NOMO-1 treated with DMSO at 0.1 percent for 48 hours (cell line): Measurements from ENCODE around the gene RAP1GAP.
"Not testable (repeated sequence)": the region's sequence is repeated elsewhere in the genome, so short reads cannot be mapped to it uniquely, and the experiment has no call there.

Experiments
- DNase-seq: peaks from one replicate; lab custom pipeline; 2025; ENCODE audit not compliant: unreplicated experiment; lab: John Stamatoyannopoulos, UW

RAP1GAP gene

DNA sequence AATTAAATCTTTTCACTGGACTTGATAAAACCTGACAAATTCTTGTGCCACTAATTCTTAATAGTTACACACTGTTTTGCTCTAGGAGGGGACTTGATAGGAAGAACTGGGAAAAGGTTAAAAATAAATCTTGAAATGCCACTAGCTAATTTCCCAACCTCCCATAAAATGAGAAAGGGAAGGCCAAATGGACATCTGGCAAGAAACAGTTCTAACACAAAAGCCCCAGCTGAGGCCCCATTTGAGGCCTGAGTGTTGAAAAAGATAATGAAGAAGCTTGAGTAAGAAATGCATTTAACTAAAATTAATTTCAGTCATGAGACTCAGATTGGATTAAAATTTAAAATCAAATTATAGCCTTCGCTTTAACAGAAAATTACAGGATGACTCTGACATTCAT, 11.2 kb upstream of the RAP1GAP start:
- DNase-seq, result no peak

DNA sequence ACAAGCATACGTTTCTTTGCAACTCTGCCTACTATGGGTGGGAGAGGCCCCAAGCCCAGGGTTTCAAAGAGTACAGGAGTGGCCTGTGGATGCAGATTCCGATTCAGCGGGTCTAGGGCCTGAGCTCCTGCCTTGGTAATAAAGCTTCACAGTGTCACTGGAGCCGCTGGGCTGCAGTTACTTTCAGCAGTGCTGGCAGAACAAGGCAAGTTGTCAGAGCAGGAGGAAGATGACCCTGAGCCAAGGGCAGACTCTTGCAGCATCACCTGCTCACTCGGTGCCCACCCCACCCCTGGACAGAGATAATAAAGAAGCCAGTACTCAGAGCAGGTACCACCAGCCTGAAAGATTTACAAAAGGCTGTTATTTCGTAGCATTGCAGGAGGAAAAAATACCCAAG, 8.0 kb upstream of the RAP1GAP start:
- DNase-seq, result no peak

DNA sequence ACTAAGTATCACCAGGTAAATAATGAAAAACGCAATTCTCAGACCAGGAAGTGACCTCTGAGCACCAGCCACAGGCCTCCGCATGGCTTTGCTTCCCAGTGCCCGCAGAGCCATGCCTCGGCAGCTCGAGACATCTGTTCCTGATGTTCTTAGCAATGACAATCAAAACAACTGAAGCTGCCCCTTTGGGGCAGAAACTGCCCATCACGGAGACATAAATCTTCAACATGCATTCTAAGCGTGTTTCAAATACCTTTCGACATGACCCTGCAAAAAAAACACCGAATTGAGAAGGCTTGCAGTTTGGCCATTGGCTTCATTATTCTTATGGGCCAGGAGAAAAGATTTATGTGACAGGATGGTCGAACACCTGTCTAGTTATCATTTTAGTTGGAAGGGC, 5.8 kb upstream of the RAP1GAP start:
- no peak for DNase-seq

DNA sequence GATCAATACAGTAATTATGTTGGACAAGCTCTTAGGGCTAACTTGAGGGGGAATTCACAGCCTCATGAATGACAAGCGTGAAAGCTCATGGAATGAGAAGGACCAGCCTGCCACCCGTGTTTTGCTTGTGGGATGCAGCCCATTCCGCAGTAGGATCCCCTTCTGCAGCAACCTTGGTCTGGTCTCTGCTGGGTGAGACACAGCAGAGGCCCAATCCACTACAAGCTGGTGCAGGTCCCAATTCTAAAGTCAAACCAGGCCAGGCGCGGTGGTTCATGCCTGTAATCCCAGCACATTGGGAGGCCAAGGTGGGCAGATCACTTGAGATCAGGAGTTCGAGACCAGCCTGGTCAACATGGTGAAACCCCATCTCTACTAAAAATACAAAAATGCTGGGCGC, 4.7 kb upstream of the RAP1GAP start:
- DNase-seq, result not testable (repeated sequence)

DNA sequence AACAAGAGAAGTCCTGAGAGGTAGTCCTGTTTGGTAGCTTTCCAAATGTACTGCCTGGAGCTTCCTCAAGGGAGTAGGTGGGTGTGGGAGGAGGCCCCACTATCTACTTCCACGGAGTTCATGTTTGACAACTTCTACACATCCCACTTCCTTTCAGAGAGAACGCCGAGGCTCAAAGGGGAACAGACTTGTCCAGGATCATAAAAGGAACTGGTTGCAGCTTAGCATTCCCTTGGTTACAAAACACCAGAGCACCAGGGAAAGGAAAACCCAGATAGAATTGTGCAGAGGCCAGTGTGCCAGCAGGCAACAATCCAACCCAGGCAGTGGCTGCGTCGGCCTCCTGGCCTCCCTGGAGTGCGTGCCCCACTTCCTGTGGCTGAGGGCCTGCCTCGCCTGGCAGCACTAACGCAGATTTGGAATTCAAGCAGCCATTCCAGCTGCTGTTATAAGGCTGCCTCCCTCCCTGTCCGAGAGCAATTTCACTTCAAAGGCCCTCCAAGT, 4.2 kb upstream of the RAP1GAP start:
- DNase-seq, result peak; percentile 25

DNA sequence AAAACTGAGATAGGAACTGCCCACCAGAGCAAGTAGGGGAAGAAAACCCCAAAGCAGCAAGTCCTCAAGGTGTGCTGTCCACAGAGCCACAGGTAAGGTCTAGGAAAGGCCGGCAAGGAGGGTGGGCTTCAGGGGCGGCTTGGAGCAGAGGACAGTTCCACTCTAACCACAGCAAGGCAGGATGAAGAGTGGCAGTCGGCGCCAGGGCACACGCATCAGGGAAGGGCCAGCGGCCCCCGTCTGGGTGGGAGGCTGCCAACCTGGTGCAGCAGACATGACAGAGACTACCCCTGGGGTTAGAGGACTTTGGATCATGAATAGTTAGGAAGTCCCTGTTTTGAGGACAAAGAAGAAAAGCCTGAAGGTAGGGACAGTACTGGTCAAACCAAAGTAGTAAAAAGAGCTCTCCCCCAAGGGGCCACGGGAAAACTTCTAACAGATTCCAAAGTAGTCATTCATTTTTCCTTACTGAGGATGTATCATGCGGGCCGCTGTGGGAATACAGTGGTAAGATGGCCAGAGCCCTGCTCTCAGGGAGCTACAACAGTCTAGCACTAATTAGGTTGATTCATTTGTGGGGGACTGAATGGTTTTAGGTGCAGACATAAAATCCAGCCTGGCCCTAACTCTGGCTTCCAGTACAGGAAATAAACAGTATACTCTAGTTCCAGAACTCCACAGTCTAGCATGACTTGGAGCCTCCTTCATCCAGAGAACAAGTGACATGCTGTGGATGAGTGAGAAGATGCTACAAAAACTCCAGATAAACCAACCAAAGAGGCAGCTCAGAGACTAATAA, 3.5 kb upstream of the RAP1GAP start:
- no peak for DNase-seq

DNA sequence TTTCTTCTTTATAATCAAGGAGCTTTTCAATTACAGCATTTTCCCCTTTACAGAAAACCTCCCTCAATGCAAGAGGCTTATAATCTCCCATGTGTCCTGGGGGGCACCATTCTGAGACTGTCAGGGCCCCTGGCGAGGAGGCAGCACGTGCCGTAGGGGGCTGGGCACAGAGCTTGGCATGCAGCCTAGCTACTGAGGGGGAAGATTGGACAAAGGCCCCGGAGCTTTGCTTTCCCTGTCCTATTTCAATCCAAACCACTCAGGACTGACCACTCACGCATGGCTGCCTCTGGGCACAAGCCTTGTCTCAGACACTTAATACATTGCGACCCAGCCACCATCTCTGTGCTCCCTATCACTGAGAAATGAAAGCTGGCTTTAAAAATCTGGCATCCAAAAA, 2.8 kb upstream of the RAP1GAP start:
- no peak for DNase-seq

DNA sequence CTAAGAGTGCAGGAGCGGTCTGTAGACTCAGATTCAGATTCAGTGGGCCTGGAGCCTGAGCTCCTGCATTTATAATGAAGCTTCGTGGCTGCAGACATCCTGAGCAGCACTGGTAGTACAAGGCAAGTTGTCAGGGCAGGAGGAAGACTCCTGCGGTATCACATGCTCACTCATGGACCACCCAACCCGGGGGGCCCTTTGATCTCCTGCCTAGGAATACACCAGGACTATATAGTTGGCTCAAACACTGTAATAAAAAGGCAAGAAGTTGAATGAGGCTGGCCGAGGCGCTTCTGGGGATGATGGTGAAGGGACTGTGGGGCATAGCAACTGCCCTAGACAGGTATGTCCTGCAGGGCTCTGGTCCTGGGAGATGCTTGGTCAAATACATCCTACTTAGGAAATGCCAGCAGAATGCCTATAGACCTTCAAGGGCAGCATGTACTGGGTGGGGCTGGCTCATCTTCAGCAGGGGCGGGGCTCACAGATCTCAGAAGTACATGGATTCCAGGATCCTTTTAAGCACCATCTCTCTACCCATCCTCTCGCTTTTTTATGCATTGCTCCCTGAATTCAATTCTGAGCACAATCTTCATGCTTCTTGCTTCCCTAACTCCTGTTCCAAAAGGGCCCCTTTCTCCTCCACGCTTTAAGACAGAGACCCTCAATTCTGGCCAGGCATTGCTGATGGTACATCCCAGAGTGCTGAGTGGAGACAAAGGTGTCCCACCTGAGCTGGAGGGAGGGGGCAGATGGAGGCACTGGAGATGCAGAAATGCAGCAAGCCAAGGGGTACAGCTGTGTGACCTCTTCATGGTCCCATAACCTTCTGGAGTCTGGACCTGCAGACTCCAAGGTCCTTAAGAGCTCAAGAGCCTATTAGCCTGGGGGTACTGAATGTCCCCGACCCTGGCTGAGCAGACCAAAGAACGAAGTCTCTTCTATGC, 2.1 kb upstream of the RAP1GAP start:
- DNase-seq, result no peak

DNA sequence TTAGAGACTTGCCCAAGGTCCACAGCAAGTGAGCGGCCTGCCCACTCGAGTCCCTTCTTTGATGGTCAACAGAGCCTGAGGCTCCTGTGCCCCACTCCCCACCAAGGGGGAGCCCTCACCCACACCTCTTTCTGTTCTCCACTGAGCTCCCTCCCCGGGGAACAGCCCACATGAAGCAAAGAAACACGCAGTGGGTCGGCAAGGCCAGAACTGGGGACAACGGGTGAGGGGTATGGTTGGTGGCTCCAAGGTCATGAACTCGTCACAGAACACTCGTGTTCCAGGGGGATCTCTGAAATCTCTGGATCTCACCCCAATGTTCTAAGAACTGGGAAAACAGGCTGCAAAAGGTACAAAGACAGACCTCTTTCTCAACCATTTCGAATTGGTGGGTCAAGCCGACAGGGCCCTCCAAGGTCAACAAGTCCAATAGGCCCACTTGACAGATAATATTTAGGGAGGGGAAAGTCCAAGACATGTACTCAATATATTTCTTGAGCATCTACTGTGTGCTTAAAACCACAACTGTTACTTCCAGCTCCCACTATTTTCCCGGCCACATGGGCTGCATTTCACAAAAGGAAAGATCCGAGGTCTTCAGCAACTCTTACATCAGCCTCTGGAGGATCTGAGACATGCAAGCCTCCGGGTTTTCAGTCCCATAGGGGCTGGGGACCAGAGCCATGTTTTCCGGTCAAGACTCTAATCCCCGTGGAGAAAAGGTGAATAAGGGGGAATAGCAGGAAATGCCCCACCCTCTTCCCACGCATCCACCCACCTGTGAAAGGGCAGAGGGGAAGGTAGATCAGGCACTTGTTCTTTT, 1.1 kb upstream of the RAP1GAP start:
- no peak for DNase-seq

DNA sequence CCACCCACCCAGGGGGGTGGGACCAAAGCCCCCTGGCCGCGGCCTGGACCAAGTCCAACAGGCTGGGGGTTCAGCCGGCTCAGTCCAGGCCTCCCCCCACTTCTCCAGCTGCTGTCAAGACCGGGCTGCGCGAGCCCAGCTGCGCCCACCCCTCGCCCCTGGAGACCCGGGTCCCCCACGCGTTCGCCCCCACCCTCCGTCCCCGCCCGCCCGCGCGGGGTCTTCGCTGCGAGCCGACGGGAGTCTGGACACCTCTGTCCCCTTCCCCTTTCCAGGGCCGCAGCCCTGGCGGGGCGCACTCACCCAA, 253 bp downstream of the RAP1GAP start:
- DNase-seq, result no peak

DNA sequence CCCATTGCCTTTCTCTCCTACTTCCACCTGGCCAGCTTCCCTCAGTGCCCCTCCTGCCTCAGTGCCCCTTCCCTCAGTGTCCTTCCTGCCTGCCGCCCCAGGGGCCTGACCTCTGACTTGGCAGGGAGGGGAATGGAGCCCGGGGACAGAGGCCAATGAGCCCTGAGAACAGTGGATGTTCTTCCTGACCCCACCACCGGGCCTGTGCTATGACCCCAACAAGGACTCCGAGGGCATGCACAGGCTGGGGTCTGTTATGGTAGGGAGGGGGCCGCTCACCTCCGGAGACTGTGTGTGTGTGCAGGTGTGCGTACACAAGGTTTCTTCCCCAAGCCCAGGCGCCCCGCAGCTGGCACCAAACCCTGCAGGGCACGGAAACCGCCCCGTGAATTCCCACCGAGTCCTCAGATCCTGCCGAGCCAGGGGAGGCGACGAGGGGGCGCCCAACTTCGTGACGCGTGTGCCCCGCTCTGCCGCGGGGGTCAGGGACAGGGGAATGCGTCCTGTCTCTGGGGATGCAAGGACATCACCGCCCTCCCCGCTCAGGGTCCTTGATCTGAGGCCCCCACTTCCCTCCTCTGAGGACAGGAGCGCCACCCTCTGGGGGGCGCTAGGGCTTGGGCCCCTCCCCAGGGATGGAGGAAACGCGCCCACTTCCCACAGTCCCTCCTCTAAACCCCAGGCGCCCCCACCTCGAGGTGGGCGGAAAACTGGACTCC, 766 bp downstream of the RAP1GAP start:
- DNase-seq, result no peak

DNA sequence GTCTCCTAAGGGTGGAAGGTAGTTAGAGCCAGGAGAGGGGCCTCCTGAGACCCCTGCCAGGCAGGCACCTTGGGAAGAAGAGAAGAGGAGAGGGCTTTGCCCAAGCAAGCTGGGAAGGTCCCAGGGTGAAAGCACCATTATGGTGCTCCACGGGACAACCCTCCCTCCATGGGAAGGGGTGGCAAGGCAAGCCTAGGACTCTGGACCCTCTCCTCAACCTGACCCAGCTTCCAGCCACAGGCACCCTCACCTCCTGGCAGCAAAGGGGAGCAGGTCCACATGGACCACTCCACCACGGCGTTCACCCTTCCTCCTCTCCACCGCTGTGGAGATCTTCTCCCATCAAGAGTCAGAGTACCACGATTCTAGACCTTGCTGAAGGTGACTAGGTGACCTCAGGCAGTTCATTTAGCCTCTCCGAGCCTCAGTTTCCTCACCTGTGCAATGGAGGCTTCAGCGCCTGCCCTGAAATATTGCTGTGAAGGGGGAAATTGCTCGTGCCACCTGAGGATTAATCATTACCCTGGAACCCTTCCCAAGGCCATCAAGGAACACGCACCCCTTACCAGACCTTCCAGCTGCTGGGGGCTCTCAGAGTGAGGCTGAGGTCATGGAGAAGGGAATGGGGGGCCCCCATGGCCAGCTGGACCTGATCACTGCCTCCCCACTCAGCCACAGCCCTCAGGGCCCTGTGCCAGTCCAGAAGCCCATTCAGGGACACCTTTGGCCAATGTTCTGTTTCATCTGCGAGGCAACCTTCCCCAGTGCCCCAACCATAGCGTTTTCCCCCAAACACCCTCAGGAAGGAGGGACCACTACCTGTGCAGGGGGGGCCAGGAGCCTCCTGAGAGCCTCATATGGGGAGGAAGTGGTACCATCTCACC, 1.6 kb downstream of the RAP1GAP start:
- no peak for DNase-seq

DNA sequence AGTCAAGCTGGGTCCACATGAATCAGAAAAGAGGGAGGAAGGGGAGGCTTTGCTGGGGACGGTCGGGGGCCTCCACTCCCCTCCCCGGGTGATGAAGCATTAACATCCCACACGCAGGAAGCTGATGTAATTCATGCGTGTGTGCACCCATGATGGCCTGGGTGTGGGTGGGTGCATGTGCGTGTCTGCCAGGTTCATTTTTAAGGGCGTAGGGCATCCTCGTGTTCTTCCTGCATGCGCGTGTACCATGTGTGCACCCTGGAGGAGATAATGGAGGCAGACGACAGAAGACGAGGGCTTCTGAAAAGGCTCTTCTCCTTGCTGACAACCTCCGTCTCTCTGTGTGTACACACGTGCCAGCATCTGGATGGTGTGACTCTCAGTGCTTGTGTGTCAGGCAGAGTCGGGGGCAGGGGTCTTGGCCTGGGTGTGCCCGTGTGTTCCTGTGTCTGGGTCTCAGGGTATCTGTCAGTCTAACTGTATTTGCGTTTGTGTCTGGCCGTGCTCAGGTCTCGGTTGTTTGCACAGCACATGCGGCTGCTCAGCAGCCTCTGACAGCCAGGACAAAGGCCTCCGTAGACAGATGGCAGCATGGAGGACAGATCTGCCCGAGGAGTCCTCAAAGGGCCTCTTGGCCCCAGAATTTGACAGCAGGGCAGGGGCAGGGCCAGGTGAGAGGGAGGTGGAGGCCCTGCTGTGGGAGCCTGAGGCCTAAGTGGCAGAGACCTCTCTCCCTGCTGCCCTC, 2.4 kb downstream of the RAP1GAP start:
- DNase-seq, result no peak

DNA sequence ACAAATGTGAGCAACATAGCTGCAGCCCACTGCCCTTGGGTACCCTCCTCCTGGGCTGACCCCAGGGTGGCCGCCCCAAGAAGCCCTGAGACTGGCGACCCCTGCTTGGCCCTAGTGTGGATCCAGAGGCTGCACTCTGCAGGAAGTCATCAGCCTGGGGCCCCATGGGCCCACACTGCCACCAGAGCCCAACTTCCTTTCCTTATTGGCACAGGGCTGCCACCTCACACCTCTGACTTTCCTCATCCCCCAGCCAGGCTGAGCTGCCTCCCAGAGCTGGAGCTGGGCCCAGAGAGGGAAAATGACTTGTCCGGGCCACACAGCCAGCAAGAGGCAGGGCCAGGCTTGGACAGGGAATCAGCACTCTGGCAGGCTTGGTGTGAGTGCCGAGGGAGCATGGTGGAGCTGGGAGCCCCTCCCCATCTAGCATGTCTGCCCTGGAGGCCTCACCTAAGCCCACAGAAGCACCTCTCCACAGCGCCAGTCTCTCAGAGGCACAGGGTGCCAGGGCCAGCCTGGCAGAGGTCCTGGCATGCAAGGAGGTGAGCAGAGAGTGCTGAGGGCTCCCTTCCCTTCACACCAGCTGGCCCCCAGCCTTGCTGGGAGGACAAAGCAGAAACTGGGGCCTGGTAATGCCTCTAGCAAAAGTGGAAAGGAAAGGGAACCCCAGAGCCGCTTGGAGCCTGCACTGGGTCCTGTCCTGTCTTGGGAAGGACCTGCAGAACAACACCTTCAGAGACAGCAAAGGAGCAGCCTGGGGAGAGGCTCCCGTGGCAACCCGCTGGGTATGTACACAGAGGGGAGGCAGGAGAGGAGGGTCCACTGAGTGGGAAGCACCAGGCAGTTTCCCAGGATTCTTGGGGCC, 3.2 kb downstream of the RAP1GAP start:
- DNase-seq, result peak; percentile 4

DNA sequence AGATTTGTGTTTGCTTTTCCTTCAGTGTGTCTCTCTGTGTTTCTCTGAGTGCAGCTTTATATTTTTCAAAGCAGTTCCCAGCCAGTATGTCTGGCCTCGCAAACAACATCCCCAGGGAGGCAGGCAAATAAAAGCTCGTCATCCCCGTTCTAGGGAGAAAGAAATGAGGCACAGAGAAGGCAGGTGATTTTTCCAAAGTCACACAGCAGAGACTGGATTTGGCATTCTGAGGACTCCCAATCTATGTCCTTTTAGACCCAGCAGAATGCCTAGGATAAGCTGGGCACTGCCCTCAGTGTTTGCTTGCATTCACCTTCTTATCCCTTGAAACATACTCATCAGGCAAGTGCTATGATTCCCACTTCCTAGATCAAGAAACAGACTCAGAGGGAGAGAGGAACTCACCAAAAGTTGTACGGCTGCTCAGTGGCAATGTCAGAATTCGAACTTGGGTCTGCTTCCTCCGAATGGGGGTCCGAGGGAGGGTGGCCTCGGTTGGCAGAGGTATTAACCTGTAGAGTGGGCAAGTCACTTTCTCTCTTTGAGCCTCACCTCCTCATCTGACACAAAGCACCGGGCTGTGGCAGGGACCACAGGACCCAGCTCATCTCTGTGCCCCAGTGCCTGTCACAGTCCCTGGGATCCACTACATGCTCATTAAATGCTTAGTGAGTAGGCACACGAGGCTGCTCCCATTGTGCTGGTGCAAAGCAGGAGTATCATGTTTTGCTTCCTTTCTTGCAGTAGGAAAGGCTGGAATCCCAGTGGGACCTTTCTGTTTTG, 4.2 kb downstream of the RAP1GAP start:
- no peak for DNase-seq

DNA sequence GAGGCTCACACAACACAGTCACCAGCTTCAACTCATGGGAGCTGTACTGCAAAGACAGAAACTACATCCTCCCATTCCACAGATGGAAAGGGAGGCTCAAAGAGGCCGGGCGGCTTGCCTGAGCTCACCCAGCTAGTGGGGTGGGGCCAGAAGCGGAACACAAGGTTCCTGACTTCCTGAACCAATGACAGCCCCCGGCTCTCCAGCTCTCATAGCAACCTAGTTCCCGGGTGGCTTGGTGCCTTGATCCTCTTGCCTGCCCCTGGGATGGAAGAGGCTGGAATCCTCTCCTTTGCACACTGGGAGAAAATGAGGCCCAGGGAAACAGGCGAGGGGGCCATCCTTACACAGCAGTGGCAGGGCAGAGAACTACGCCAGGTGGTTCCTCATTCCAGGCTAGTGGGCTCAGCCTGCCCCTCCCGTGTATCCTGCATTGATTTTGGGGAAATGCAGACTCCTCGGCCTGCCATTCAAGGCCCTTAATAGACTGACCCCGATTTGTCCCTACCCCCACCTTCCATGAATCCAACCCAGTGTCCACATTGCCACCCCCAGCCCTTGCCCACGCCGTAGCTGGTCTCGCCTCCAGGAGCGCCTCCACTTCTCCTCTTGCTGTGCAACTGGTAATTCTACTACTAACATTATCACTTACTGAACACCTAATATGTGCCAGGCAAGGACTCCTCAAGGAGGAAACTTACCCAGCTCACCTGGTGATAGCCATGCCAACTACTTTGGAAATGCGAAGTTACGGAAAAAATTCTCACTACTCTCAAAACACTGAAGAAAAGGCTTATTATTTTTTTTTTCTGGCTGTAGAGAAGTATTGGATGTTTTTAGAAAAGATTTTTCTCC, 5.0 kb downstream of the RAP1GAP start:
- DNase-seq, result peak; percentile 29
